GM21381 (cell line): ENCODE data around the gene TEX9.

Experiments used
- ATAC-seq: cut with Tn5 transposase; IDR thresholded peaks from one replicate; pipeline ENCODE4 v1.9.1; 2021; ENCODE audit warnings: mild to moderate bottlenecking, moderate library complexity; ENCODE audit not compliant: unreplicated experiment

TEX9 gene

GRCh38 chr15:56442354-56442753 lies 77.1 kb downstream of the TEX9 start:
- ATAC-seq: no peak

- ATAC-seq: no peak
Observed at GRCh38 chr15:56445746-56446145, 80.5 kb downstream of the TEX9 start.

GRCh38 chr15:56454836-56455235 lies 89.6 kb downstream of the TEX9 start:
- no peak for ATAC-seq

GRCh38 chr15:56456229-56456628 lies 91.0 kb downstream of the TEX9 start:
- ATAC-seq: no peak

DNA sequence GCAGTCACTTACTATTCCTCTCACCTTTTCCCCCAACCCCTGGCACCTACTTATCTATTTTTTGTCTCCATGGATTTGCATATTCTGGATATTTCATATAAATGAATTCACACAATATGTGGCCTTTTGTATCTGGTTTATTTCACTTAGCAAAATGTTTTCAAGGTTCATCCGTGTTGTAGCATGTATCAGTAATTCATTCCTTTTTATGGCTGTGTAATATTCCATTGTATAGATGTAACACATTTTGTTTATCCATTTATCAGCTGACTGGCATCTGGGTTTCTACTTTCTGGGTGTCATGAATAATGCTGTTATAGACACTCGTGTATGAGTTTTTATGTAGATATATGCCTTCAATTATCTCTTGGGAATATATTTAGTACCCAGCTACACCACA lies 93.9 kb downstream of the TEX9 start:
- ATAC-seq: no peak

DNA sequence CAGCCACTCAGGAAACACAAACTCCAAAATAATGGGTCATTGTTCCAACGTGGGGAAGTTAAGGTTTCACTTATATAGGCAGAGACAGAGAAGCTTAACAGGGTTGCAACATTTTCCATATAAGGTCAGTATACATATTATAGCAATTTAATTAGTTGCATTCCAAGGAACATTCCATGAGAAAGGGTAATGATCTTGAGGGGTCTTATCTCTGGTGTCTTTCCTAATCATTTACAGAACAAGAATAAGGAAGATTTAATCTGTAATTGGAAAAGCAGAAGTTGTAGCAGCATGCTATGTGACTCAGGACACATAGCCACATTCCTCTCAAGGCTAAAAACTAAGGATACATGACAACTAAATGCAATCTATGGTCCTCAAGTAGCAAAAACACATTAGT lies 94.8 kb downstream of the TEX9 start:
- ATAC-seq: no peak

DNA sequence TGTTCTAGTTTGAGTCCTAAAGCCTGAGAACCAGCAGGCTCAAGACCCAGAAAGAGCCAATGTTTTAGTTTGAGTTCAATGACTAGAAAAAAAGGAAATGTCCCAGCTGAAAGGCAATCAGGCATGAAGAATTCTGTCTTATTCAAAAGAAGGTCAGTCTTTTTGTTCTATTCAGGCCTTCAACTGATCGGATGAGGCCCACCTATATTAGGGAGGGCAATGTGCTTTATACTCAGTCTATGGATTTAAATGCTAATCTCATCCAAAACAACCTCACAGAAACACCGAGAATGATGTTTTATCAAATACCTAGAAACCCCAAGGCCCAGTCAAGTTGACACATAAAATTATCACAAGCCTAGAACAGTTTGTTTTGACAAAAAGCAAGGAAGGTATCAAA lies 95.7 kb downstream of the TEX9 start:
- no peak for ATAC-seq

DNA sequence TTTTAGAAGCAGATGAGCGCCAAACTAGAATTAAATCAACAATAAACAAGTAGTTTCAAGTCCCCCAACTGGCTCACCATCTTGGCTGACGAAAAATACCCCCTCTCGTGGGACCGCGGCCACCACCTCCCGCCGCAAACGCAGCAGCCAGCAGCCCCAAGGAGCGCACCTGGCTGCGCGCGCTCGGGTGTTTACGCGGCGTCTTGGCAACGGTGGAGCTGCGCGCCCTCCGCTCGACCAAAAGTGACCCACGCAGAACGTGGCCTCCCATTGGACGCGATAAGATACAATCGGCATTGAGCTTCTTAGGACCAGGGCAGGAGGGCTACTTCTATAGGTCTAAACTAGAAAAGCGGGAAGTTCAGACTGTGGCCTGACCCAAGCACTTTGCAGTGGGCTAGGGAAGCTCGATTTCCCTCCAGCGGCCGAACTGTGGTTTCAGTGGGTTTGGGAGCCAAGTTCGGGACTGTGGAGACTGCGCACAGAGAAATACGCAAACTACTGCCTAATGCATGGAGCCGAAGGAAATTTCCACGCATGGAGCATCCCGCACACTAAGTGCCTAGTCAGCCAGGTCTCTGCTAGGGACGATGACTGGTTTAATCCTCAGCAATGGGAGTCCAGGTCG lies 99.8 kb downstream of the TEX9 start, which contains the start of gene MNS1:
MNS1 (minus strand) TSS at position 245 of the 628 bp plus-strand sequence; CDS start at position 80, 165 bp downstream.
- peak; percentile 98 for ATAC-seq

DNA sequence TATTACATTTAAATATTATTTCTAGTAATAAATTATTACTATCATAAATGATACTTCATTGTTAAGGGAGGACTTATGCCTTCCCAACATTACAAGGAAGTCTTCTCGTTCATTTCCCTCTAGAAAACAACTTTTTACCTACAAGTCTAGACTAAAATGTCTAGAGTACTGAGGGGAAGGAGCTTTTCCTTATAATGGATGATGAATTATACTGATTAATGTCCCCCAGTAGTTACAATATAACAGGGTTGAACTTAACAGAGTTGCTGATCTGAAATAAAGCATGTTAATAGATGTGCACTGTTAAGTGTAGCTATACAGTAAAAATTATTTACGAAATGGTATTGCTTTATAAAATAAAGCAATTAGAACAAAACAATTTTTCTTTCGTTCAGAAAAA lies 102.4 kb downstream of the TEX9 start:
- ATAC-seq: no peak

DNA sequence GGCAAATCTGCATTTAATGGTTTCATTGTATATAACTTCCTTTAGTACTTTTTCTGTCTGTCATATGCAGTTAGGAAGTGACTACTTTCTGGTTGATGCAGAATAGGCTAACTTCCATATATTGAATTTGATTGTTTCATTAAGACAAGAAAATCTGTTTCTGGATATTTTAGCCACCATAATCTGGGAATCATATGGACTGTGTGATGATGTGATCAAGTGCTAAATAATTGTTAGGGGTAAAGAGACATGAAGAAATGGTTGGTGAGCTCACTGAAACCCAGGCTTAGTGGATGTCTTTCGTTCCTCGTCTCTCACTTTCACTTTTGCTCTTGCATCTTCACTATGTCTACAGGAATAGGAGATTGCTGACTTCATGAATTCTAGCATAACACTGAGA lies 103.2 kb downstream of the TEX9 start:
- ATAC-seq: peak; percentile 56

DNA sequence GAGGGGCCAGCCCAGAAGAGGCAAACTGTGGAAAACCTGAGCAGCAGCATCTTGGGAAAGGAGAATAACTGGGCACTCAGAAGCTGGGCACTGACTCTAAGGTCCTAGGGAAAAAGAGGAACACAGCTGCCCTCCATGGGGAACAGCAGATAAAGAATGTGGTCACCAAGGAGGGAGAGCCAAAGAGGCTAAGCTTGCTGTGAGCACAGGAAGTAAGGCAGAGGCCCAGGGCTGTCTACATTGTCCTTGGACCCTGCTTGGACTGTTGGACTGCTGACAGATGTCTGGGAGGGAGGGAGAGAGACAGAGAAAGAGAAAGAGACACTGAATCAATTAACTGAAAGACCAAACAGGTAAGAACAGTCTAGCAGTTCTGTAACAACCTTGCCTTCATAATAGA lies 104.3 kb downstream of the TEX9 start:
- no peak for ATAC-seq

- no peak for ATAC-seq
Observed at GRCh38 chr15:56471440-56472069, 106.3 kb downstream of the TEX9 start.

DNA sequence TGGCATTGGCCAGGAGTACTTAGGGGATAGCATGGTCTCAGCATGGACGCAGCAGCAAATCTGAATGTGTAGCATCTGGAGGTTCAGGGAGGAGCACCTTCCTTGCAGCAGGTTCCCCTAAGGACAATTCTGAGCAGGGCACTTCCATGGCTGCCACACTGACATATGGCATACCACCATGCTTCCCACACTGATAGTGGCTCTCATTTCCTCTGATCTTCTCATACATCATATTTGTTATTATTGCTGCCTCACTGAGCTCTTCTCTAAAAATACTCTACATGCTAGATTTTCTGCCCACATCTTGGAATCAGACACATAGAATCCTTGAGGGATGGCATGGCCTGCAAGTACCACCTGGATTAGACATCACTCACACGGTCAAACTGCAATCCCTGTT lies 107.1 kb downstream of the TEX9 start:
- ATAC-seq: no peak

DNA sequence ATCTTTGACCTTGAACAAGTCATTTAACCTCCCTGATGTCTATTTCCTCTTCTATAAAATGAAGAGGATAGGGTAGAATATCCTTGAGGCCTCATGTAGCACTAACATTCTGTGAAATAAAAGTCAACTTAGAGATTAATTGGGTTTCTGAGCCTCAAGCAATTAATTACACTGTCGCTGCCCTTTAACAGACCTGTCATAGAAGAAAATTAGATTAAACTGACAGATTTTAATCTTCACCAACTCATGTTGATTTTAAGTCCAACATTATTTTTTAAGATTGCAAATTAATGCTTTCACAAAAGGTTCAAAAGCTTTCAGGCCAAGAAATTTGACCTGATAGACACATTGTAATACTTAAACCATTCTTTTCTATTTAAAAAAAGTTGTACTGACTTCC lies 107.8 kb downstream of the TEX9 start:
- ATAC-seq: no peak

DNA sequence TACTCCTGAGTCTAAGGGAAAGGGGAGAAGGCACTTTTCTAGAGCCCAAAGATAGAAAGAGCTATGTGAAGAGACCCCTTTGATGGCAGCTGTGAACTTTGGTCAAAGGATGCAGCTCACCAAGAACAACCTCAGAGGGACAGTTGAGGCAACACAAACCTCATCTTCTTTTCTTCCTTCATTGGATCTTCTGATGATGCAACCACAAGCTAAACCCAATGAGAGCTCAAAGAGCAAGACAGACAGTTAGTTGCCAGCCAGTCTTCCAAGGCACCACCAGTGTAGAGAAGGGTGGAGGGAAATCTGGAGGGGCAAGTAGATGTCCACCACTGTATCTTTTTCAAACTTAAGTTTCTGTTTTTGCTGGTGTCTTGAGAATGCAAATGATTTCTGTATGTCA lies 110.1 kb downstream of the TEX9 start:
- ATAC-seq: no peak
